CD4-positive, alpha-beta memory T cell (primary cell): Measurements from ENCODE around the gene ANKFN1. TPM values are rescaled to one million over a fixed set of nuclear protein-coding genes. Genes with fewer than 3 reads are reported as not detected.

Source experiments
- CTCF ChIA-PET: fragments of 350-600 bp; sonication (Branson Sonifier 250); formaldehyde crosslinking; loops from one replicate; lab custom pipeline; 2021; ENCODE audit warnings: inconsistent platforms; ENCODE audit not compliant: partially characterized antibody; lab: Charles Lee
- POLR2A ChIA-PET: fragments of 350-600 bp; sonication (Branson Sonifier 250); formaldehyde crosslinking; loops from one replicate; lab custom pipeline; 2021; ENCODE audit not compliant: partially characterized antibody; lab: Charles Lee
- DNase-seq, 5 donors: peaks; one replicate each; pipeline versions ENCODE4 v3.0.0 to v3.0.0-alpha.2; 2020 to 2022; ENCODE audit warnings: mixed read lengths in 1 of 5
- H3K27ac ChIP-seq: one replicate; pipeline ENCODE4 v1.7.0; 2013; ENCODE audit warnings: low read depth, low read length
- H3K27me3 ChIP-seq: 2 replicates; pipeline ENCODE4 v1.7.0; 2013; ENCODE audit warnings: mild to moderate bottlenecking, low read length, moderate library complexity; ENCODE audit not compliant: insufficient read depth
- H3K36me3 ChIP-seq: 2 replicates; pipeline ENCODE4 v1.7.0; 2013; ENCODE audit warnings: mild to moderate bottlenecking, low read length, moderate library complexity; ENCODE audit not compliant: insufficient read depth
- H3K4me1 ChIP-seq: 2 replicates; pipeline ENCODE4 v1.7.0; 2013; ENCODE audit warnings: mild to moderate bottlenecking, low read length, moderate library complexity; ENCODE audit not compliant: insufficient read depth
- H3K4me3 ChIP-seq, 2 donors: one replicate each; pipeline ENCODE4 v1.7.0; 2013; ENCODE audit warnings: low read length in 2 of 2, mild to moderate bottlenecking in 1 of 2
- H3K9me3 ChIP-seq, 2 donors: one replicate each; pipeline ENCODE4 v1.7.0; 2013; ENCODE audit warnings: low read length in 2 of 2, control low read depth in 1 of 2; ENCODE audit not compliant: control insufficient read depth in 1 of 2
- H3K27ac Mint-ChIP-seq, 7 donors: one replicate each; pipeline ENCODE4 v1.8.0; 2020 to 2021; ENCODE audit warnings: mixed read lengths in 7 of 7, mild to moderate bottlenecking in 6 of 7, inconsistent platforms in 3 of 7, moderate library complexity in 3 of 7
- H3K27me3 Mint-ChIP-seq, 2 donors: one replicate each; pipeline ENCODE4 v1.8.0; 2020 to 2021; ENCODE audit warnings: mixed read lengths in 2 of 2
- H3K36me3 Mint-ChIP-seq, 2 donors: one replicate each; pipeline ENCODE4 v1.8.0; 2020 to 2021; ENCODE audit warnings: mixed read lengths in 2 of 2, inconsistent platforms in 1 of 2, mild to moderate bottlenecking in 1 of 2
- H3K4me1 Mint-ChIP-seq, 4 donors: one replicate each; pipeline ENCODE4 v1.8.0; 2020 to 2021; ENCODE audit warnings: mixed read lengths in 4 of 4, mild to moderate bottlenecking in 1 of 4
- H3K4me3 Mint-ChIP-seq, 8 donors: one replicate each; pipeline ENCODE4 v1.8.0; 2020 to 2021; ENCODE audit warnings: mixed read lengths in 8 of 8, mild to moderate bottlenecking in 7 of 8, moderate library complexity in 6 of 8, inconsistent platforms in 3 of 8
- H3K9me3 Mint-ChIP-seq, 8 donors: one replicate each; pipeline ENCODE4 v1.8.0; 2020 to 2021; ENCODE audit warnings: mixed read lengths in 8 of 8, mild to moderate bottlenecking in 5 of 8, inconsistent platforms in 3 of 8, moderate library complexity in 1 of 8
- intact Hi-C: fragments of 100-400 bp; cut with micrococcal nuclease; formaldehyde crosslinking; loops from one replicate; pipeline ENCODE4 v1.15.1; 2023
- polyA plus RNA-seq, 2 donors: library from polyadenylated mRNA; unstranded; fragments of 300-500 nt; fragmentation: Illumina TruSeq; gene quantifications; one replicate each; pipeline ENCODE4 v1.2.3, GENCODE V29; 2021
- total RNA-seq, 2 experiments: library from RNA; stranded (reverse); gene quantifications; one replicate each; pipeline ENCODE4 v1.2.3, GENCODE V29; 2021

Gene ANKFN1
- total and polyA plus RNA-seq, 4 experiments from 2014 or later, result not detected

- no peak overlapping the region for H3K4me3 ChIP-seq
- Mint-ChIP-seq H3K9me3 (no peaks in the 10 kb centered on the region), H3K36me3 (no peaks in the 10 kb centered on the region), H3K27me3 (no peaks in the 10 kb centered on the region), H3K4me3 (no peak overlapping the region), H3K4me1 (no peaks in the 10 kb centered on the region), H3K27ac (no peak overlapping the region)
- ChIA-PET POLR2A (no interaction called here), CTCF (no interaction called here)
- intact Hi-C loops, result no loop called here
- no peak overlapping the region for H3K27ac ChIP-seq
- no peaks in the 10 kb centered on the region for H3K27me3 ChIP-seq
- no peaks in the 10 kb centered on the region for H3K4me1 ChIP-seq
- no peaks in the 10 kb centered on the region for H3K9me3 ChIP-seq
- H3K36me3 ChIP-seq, result no peaks in the 10 kb centered on the region
- DNase-seq, result no peak
Measured at GRCh38 chr17:56119191-56119590, 34.1 kb upstream of the ANKFN1 start.

- CTCF ChIA-PET, result no interaction called here
- H3K27me3 Mint-ChIP-seq, result peaks cover 0 to 3% of the 10 kb centered on the region in 2 donors
Measured at GRCh38 chr17:56119936-56120335, 33.3 kb upstream of the ANKFN1 start.

GRCh38 chr17:56121191-56122051 is 31.9 kb upstream of the ANKFN1 start:
- DNase-seq, result no peak
- CTCF ChIA-PET, result no interaction called here
- Histone ChIP-seq H3K9me3 (no peaks in the 10 kb centered on the region), H3K4me1 (no peaks in the 10 kb centered on the region), H3K27ac (no peak overlapping the region), H3K4me3 (no peak overlapping the region), H3K36me3 (no peaks in the 10 kb centered on the region), H3K27me3 (no peaks in the 10 kb centered on the region)
- no peaks in the 10 kb centered on the region for H3K36me3 Mint-ChIP-seq
- POLR2A ChIA-PET, result no interaction called here
- no peaks in the 10 kb centered on the region for H3K9me3 Mint-ChIP-seq
- intact Hi-C loops, result no loop called here
- H3K27ac Mint-ChIP-seq, result no peak overlapping the region
- H3K4me3 Mint-ChIP-seq, result no peak overlapping the region
- H3K27me3 Mint-ChIP-seq, result peaks cover 0 to 8% of the 10 kb centered on the region in 2 donors
- H3K4me1 Mint-ChIP-seq, result no peaks in the 10 kb centered on the region

More at GRCh38 chr17:56119936-56120335, 33.3 kb upstream of the ANKFN1 start:
- no peaks in the 10 kb centered on the region for H3K9me3 Mint-ChIP-seq
- H3K4me1 ChIP-seq, result no peaks in the 10 kb centered on the region
- H3K27ac Mint-ChIP-seq, result no peak overlapping the region
- H3K27me3 ChIP-seq, result no peaks in the 10 kb centered on the region
- no peak for DNase-seq
- H3K27ac ChIP-seq, result no peak overlapping the region
- POLR2A ChIA-PET, result no interaction called here
- H3K4me1 Mint-ChIP-seq, result no peaks in the 10 kb centered on the region
- no peak overlapping the region for H3K4me3 Mint-ChIP-seq
- H3K36me3 Mint-ChIP-seq, result no peaks in the 10 kb centered on the region
- H3K4me3 ChIP-seq, result no peak overlapping the region
- intact Hi-C loops, result no loop called here
- no peaks in the 10 kb centered on the region for H3K9me3 ChIP-seq
- H3K36me3 ChIP-seq, result no peaks in the 10 kb centered on the region

- no peaks in the 10 kb centered on the region for H3K9me3 ChIP-seq
- no peak overlapping the region for H3K4me3 ChIP-seq
- Mint-ChIP-seq H3K27me3 (peaks cover 0 to 10% of the 10 kb centered on the region in 2 donors), H3K27ac (no peak overlapping the region), H3K9me3 (no peaks in the 10 kb centered on the region), H3K4me3 (no peak overlapping the region), H3K36me3 (no peaks in the 10 kb centered on the region), H3K4me1 (no peaks in the 10 kb centered on the region)
- DNase-seq, result no peak
- ChIA-PET POLR2A (no interaction called here), CTCF (interaction anchor here (0.6 kb wide), 1 partner anchor 143 kb away, joined by 3 read pairs; no protein-coding TSS in a partner anchor)
- intact Hi-C loops, result loop anchor here (5.0 kb wide), 1 partner anchor 591 kb away; no protein-coding TSS in a partner anchor
- no peaks in the 10 kb centered on the region for H3K4me1 ChIP-seq
- no peaks in the 10 kb centered on the region for H3K36me3 ChIP-seq
- no peak overlapping the region for H3K27ac ChIP-seq
- no peaks in the 10 kb centered on the region for H3K27me3 ChIP-seq
Measured at GRCh38 chr17:56125830-56126819, 27.1 kb upstream of the ANKFN1 start.

GRCh38 chr17:56130026-56130425 is 23.2 kb upstream of the ANKFN1 start:
- H3K27me3 Mint-ChIP-seq, result peaks cover 0 to 6% of the 10 kb centered on the region in 2 donors
- no peaks in the 10 kb centered on the region for H3K9me3 Mint-ChIP-seq
- H3K4me3 Mint-ChIP-seq, result no peak overlapping the region
- Histone ChIP-seq H3K4me3 (no peak overlapping the region), H3K4me1 (no peaks in the 10 kb centered on the region), H3K27me3 (no peaks in the 10 kb centered on the region), H3K27ac (no peak overlapping the region), H3K36me3 (no peaks in the 10 kb centered on the region), H3K9me3 (no peaks in the 10 kb centered on the region)
- no peak overlapping the region for H3K27ac Mint-ChIP-seq
- H3K4me1 Mint-ChIP-seq, result no peaks in the 10 kb centered on the region
- DNase-seq, result no peak
- CTCF ChIA-PET, result no interaction called here
- H3K36me3 Mint-ChIP-seq, result no peaks in the 10 kb centered on the region
- intact Hi-C loops, result no loop called here
- POLR2A ChIA-PET, result no interaction called here

GRCh38 chr17:56130631-56131030 is 22.6 kb upstream of the ANKFN1 start:
- Mint-ChIP-seq H3K4me3 (no peak overlapping the region), H3K9me3 (no peaks in the 10 kb centered on the region), H3K36me3 (no peaks in the 10 kb centered on the region), H3K27ac (no peak overlapping the region), H3K4me1 (no peaks in the 10 kb centered on the region), H3K27me3 (peaks cover 0 to 2% of the 10 kb centered on the region in 2 donors)
- DNase-seq, result no peak
- Histone ChIP-seq H3K4me1 (no peaks in the 10 kb centered on the region), H3K27ac (no peak overlapping the region), H3K27me3 (no peaks in the 10 kb centered on the region), H3K9me3 (no peaks in the 10 kb centered on the region), H3K36me3 (no peaks in the 10 kb centered on the region), H3K4me3 (no peak overlapping the region)
- intact Hi-C loops, result no loop called here
- ChIA-PET CTCF (no interaction called here), POLR2A (no interaction called here)

GRCh38 chr17:56131431-56131830 is 21.8 kb upstream of the ANKFN1 start:
- ChIA-PET POLR2A (no interaction called here), CTCF (no interaction called here)
- H3K4me1 ChIP-seq, result no peaks in the 10 kb centered on the region
- H3K36me3 ChIP-seq, result no peaks in the 10 kb centered on the region
- no peaks in the 10 kb centered on the region for H3K4me1 Mint-ChIP-seq
- no peak overlapping the region for H3K4me3 ChIP-seq
- H3K4me3 Mint-ChIP-seq, result no peak overlapping the region
- no peaks in the 10 kb centered on the region for H3K27me3 ChIP-seq
- no peak for DNase-seq
- no peaks in the 10 kb centered on the region for H3K9me3 ChIP-seq
- no peak overlapping the region for H3K27ac ChIP-seq
- H3K36me3 Mint-ChIP-seq, result no peaks in the 10 kb centered on the region
- H3K27me3 Mint-ChIP-seq, result peaks cover 0 to 2% of the 10 kb centered on the region in 2 donors
- no peaks in the 10 kb centered on the region for H3K9me3 Mint-ChIP-seq
- intact Hi-C loops, result no loop called here
- no peak overlapping the region for H3K27ac Mint-ChIP-seq
